ENCODE measurements around the gene ZNF570.

The ZNF570 gene

DNA sequence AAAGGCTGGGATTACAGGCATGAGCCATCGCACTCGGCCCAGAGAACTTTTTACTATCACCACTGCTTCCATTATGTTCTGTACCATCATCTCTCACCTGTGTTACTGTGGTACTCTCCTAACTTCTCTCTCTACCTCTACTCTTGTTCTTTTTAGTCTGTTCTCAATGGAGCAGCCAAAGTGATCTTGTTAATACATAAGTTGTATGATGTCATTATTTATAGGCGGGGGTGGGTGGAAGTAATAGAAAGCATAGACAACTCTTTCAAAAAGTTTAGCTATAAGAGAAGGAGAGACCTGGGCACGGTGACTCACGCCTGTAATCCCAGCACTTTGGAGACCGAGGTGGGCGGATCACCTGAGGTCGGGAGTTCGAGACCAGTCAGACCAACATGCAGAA, 3.0 kb downstream of the ZNF570 start:
- no peak for TF ChIP-seq ZFX (IDR thresholded peaks at IDR 0.05)
- no peak for TF ChIP-seq CTCF (conservative IDR thresholded peaks at IDR 0.05)

GRCh38 chr19:37484406-37485168, 15.4 kb downstream of the ZNF570 start:
- H3K27ac ChIP-seq: no peak overlapping the region
- no peak for TF ChIP-seq CTCF (conservative IDR thresholded peaks at IDR 0.05)
- no peak for TF ChIP-seq ZFX (IDR thresholded peaks at IDR 0.05)

More for the DNA sequence above, 3.0 kb downstream of the ZNF570 start:
- no peak overlapping the region for H3K27ac ChIP-seq

DNA sequence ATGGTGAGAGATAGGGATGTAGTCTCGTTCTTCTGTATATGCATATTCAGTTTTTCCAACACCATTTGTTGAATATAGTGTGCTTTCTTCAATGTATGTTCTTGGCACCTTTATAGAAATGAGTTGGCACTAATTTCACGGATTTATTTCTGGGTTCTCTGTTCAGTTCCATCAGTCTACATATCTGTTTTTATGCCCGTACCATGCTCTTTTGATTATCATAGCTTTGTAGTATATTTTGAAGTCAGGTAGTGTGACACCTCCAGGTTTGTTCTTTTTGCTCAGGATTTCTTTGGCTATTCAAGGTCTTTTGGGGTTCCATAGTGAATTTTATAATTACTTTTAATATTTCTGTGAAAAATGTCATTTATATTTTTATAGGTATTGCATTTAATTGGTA, 23.1 kb downstream of the ZNF570 start:
- no peak overlapping the region for H3K27ac ChIP-seq
- TF ChIP-seq CTCF (conservative IDR thresholded peaks at IDR 0.05) (no peak), ZFX (IDR thresholded peaks at IDR 0.05) (no peak)

GRCh38 chr19:37505958-37506386, 36.8 kb downstream of the ZNF570 start:
- H3K27ac ChIP-seq: peak overlapping the region; percentile 70
- TF ChIP-seq ZFX (IDR thresholded peaks at IDR 0.05) (no peak), CTCF (conservative IDR thresholded peaks at IDR 0.05) (no peak)

GRCh38 chr19:37506387-37507166, 37.4 kb downstream of the ZNF570 start, which contains the start of gene ZNF793:
Gene ZNF793, plus strand, starts transcription at chr19:37506939. Its CDS starts 16,501 bp downstream, at chr19:37523440.
- TF ChIP-seq CTCF (conservative IDR thresholded peaks at IDR 0.05): no peak
- no peak for TF ChIP-seq ZFX (IDR thresholded peaks at IDR 0.05)
- peak within 1 kb of the TSS; percentile 70 for H3K27ac ChIP-seq

- no peak for TF ChIP-seq CTCF (conservative IDR thresholded peaks at IDR 0.05)
- TF ChIP-seq ZFX (IDR thresholded peaks at IDR 0.05): no peak
- peak overlapping the region; percentile 70 for H3K27ac ChIP-seq
These were observed 38.0 kb downstream of the ZNF570 start for GRCh38 chr19:37507167-37507464.

DNA sequence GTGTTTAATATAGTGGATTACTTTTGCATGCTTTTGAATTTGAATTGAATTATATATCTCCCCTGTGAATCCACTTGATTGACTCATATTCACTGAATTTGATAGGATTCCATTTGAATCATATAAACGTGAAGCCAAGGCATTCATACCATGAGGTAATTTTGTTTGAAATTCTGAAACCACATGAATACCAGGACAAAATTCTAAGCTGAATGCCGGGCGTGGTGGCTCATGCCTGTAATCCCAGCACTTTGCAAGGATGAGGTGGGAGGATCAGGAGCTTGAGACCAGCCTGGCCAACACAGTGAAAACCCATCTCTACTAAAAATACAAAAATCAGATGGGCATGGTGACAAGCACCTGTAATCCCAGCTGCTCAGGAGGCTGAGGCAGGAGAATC, 42.0 kb downstream of the ZNF570 start:
- no peak overlapping the region for H3K27ac ChIP-seq
- TF ChIP-seq CTCF (conservative IDR thresholded peaks at IDR 0.05) (no peak), ZFX (IDR thresholded peaks at IDR 0.05) (no peak)
